PC-9 (cell line): ENCODE data around the gene IL20. TPM values are rescaled to one million over a fixed set of nuclear protein-coding genes. Genes with fewer than 3 reads are reported as not detected.

Experiments
- BruUV-seq: library from RNA; stranded (reverse); fragments of 400-500 nt; replicated peaks from 2 replicates; lab custom pipeline; 2021; lab: Mats Ljungman, UMichigan
- CTCF ChIA-PET: fragments of 300-600 bp; sonication (Branson Sonifier 250); formaldehyde crosslinking; loops from one replicate; lab custom pipeline; 2022; ENCODE audit warnings: antibody characterized with exemption; lab: Charles Lee
- POLR2A ChIA-PET: fragments of 300-600 bp; sonication (Branson Sonifier 250); formaldehyde crosslinking; loops from one replicate; lab custom pipeline; 2022; ENCODE audit warnings: antibody characterized with exemption; ENCODE audit not compliant: unreplicated experiment; lab: Charles Lee
- DNase-seq, 2 experiments: peaks; one replicate each; pipeline versions ENCODE4 v3.0.0 to v3.0.0-alpha.2; 2015 to 2022; ENCODE audit warnings: mixed read lengths in 1 of 2
- H2AFZ ChIP-seq: fragments of 200-600 bp; sonication (generic); 2 replicates; pipeline ENCODE4 v1.8.1; 2017; ENCODE audit warnings: antibody characterized with exemption
- H3F3A ChIP-seq: fragments of 200-600 bp; sonication (generic); 2 replicates; pipeline ENCODE4 v1.8.1; 2017; ENCODE audit warnings: antibody characterized with exemption, mild to moderate bottlenecking, low read depth; ENCODE audit not compliant: insufficient read depth
- H3K27ac ChIP-seq: fragments of 200-600 bp; sonication (generic); 2 replicates; pipeline ENCODE4 v1.6.1; 2016; ENCODE audit warnings: mixed run types
- H3K27me3 ChIP-seq: fragments of 200-600 bp; sonication (generic); 2 replicates; pipeline ENCODE4 v1.6.1; 2016; ENCODE audit warnings: low read depth, mixed run types; ENCODE audit not compliant: insufficient read depth
- H3K36me3 ChIP-seq: fragments of 200-600 bp; sonication (generic); 2 replicates; pipeline ENCODE4 v1.6.1; 2016; ENCODE audit warnings: low read depth, mixed run types
- H3K4me1 ChIP-seq: fragments of 200-600 bp; sonication (generic); replicated peaks from 2 replicates; pipeline ENCODE4 v1.6.1; 2016; ENCODE audit warnings: mixed run types; ENCODE audit not compliant: insufficient read depth
- H3K4me2 ChIP-seq: fragments of 200-600 bp; sonication (generic); 2 replicates; pipeline ENCODE4 v1.6.1; 2017; ENCODE audit warnings: mixed run types
- H3K4me3 ChIP-seq: fragments of 200-600 bp; sonication (generic); 2 replicates; pipeline ENCODE4 v1.6.1; 2016; ENCODE audit warnings: mixed run types
- H3K79me2 ChIP-seq: fragments of 200-600 bp; sonication (generic); 2 replicates; pipeline ENCODE4 v1.6.1; 2017; ENCODE audit warnings: low read depth, mixed run types
- H3K9me2 ChIP-seq: fragments of 200-600 bp; sonication (generic); 2 replicates; pipeline ENCODE4 v1.8.1; 2017; ENCODE audit warnings: mild to moderate bottlenecking; ENCODE audit not compliant: insufficient read depth
- H3K9me3 ChIP-seq: fragments of 200-600 bp; sonication (generic); 2 replicates; pipeline ENCODE4 v1.8.1; 2016; ENCODE audit warnings: low read depth; ENCODE audit not compliant: insufficient read depth
- H4K20me1 ChIP-seq: fragments of 200-600 bp; sonication (generic); 2 replicates; pipeline ENCODE4 v1.8.1; 2017; ENCODE audit not compliant: insufficient read depth
- CTCF ChIP-seq: fragments of 200-600 bp; sonication (generic); conservative IDR thresholded peaks from 2 replicates; pipeline ENCODE4 v1.6.1; 2017; ENCODE audit warnings: mixed run types, antibody characterized with exemption, mild to moderate bottlenecking, moderate library complexity
- EZH2 ChIP-seq: fragments of 200-600 bp; sonication (generic); IDR thresholded peaks from 2 replicates; pipeline ENCODE4 v1.8.0; 2017; ENCODE audit warnings: antibody characterized with exemption, low read depth
- intact Hi-C: fragments of 100-400 bp; cut with micrococcal nuclease; formaldehyde crosslinking; loops from one replicate; pipeline ENCODE4 v1.10.0; 2022; ENCODE audit not compliant: unreplicated experiment
- total RNA-seq: library from RNA; stranded (reverse); gene quantifications from 2 replicates; pipeline ENCODE4 v1.2.3, GENCODE V29; 2021

Gene IL20
- total RNA-seq, 1 experiment from 2014 or later, result not detected

GRCh38 chr1:206841609-206842323 lies 23.7 kb upstream of the IL20 start:
- H3F3A ChIP-seq, result no peaks in the 10 kb centered on the region

GRCh38 chr1:206842854-206843253 lies 22.6 kb upstream of the IL20 start:
- Histone ChIP-seq H4K20me1 (no peaks in the 10 kb centered on the region), H3K9me3 (no peaks in the 10 kb centered on the region), H3K27ac (no peak overlapping the region), H3K36me3 (no peaks in the 10 kb centered on the region), H3K4me1 (no peaks in the 10 kb centered on the region), H3F3A (no peaks in the 10 kb centered on the region), H3K27me3 (peaks cover 21% of the 10 kb centered on the region; the same call in 1 of the 2 replicates), H3K79me2 (no peaks in the 10 kb centered on the region), H3K9me2 (no peaks in the 10 kb centered on the region), H2AFZ (no peak overlapping the region), H3K4me3 (no peak overlapping the region), H3K4me2 (no peak overlapping the region)
- CTCF ChIA-PET, result no interaction called here
- POLR2A ChIA-PET, result no interaction called here
- intact Hi-C loops, result no loop called here
- BruUV-seq, result no TSS peak
- no peak for TF ChIP-seq EZH2
- no peak for TF ChIP-seq CTCF
- DNase-seq, result no peak

More at GRCh38 chr1:206841609-206842323, 23.7 kb upstream of the IL20 start:
- no peaks in the 10 kb centered on the region for H3K79me2 ChIP-seq
- H3K4me3 ChIP-seq, result no peak overlapping the region
- H3K36me3 ChIP-seq, result no peaks in the 10 kb centered on the region
- DNase-seq, result no peak
- POLR2A ChIA-PET, result no interaction called here
- H2AFZ ChIP-seq, result no peak overlapping the region
- H4K20me1 ChIP-seq, result no peaks in the 10 kb centered on the region
- no peak for TF ChIP-seq CTCF
- no peak for TF ChIP-seq EZH2
- BruUV-seq, result no TSS peak
- peaks cover 32% of the 10 kb centered on the region; the same call in 1 of the 2 replicates for H3K27me3 ChIP-seq
- intact Hi-C loops, result no loop called here
- no peak overlapping the region for H3K27ac ChIP-seq
- no peaks in the 10 kb centered on the region for H3K4me1 ChIP-seq
- H3K9me3 ChIP-seq, result no peaks in the 10 kb centered on the region
- H3K4me2 ChIP-seq, result no peak overlapping the region
- no peaks in the 10 kb centered on the region for H3K9me2 ChIP-seq
- CTCF ChIA-PET, result interaction anchor here (0.5 to 0.7 kb wide), 3 partner anchors 13 to 212 kb away, joined by 3 to 4 read pairs (median 4); no protein-coding TSS in a partner anchor

GRCh38 chr1:206843626-206844025 lies 21.8 kb upstream of the IL20 start:
- no peaks in the 10 kb centered on the region for H3K4me1 ChIP-seq
- intact Hi-C loops, result no loop called here
- no peaks in the 10 kb centered on the region for H3K9me2 ChIP-seq
- H3K4me3 ChIP-seq, result no peak overlapping the region
- H3K79me2 ChIP-seq, result no peaks in the 10 kb centered on the region
- no peaks in the 10 kb centered on the region for H4K20me1 ChIP-seq
- no peaks in the 10 kb centered on the region for H3K36me3 ChIP-seq
- ChIA-PET POLR2A (no interaction called here), CTCF (interaction anchor here (0.6 kb wide), 1 partner anchor 364 kb away, joined by 4 read pairs; no protein-coding TSS in a partner anchor)
- no peak overlapping the region for H3K27ac ChIP-seq
- H2AFZ ChIP-seq, result no peak overlapping the region
- peaks cover 21% of the 10 kb centered on the region; the same call in 1 of the 2 replicates for H3K27me3 ChIP-seq
- H3K9me3 ChIP-seq, result no peaks in the 10 kb centered on the region
- no TSS peak for BruUV-seq
- H3F3A ChIP-seq, result no peaks in the 10 kb centered on the region
- no peak for TF ChIP-seq EZH2
- no peak for TF ChIP-seq CTCF
- no peak overlapping the region for H3K4me2 ChIP-seq
- no peak for DNase-seq
